HPDE6-E6E7 (cell line): ENCODE measurements around the gene KRTAP10-11.
"Not testable (repeated sequence)": the region's sequence is repeated elsewhere in the genome, so short reads cannot be mapped to it uniquely, and the experiment has no call there.

Source experiments
- DNase-seq: peaks from one replicate; pipeline ENCODE4 v3.0.0; 2011; ENCODE audit warnings: missing footprints; ENCODE audit errors: extremely low spot score

KRTAP10-11 gene

DNA sequence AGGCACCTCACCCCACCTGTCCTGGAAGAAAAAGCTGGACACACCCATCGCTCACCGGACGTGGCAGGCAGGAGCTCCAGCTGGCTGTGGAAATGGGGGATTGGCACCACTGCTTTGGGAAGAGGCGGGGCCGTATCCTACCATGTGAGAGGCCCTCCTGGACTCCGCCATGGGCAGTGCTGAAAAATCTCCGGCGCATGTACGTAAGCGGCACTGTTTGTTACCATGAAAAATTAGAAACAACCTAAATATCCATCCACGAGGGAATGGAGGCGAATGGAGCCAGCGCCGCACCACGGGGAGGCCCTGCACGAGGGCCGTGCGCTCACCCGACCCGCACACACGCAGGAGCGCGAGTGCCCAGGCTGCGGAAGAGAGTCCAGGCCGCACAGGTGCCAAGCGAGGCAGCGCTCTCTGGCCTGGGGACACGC, 31.2 kb upstream of the KRTAP10-11 start:
- no peak for DNase-seq

DNA sequence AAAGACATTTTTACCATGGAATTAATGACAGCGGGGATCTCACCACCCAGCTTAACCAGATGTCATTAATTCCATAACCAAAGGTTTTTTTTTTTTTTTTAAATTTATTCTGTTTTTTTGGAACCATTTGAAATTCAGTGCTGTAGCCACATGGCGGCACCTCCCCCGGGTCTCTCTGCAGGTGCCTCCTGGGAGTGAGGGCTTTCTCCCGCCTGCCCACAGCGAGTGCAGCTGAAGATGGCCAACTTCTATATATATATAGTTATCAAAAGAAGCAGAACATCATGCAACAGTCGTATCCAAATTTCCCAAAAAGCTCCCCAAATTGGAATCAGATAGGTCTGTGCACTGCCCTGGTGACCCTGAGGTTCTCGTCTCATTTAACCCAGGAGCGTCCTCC, 30.7 kb upstream of the KRTAP10-11 start:
- DNase-seq: no peak

DNA sequence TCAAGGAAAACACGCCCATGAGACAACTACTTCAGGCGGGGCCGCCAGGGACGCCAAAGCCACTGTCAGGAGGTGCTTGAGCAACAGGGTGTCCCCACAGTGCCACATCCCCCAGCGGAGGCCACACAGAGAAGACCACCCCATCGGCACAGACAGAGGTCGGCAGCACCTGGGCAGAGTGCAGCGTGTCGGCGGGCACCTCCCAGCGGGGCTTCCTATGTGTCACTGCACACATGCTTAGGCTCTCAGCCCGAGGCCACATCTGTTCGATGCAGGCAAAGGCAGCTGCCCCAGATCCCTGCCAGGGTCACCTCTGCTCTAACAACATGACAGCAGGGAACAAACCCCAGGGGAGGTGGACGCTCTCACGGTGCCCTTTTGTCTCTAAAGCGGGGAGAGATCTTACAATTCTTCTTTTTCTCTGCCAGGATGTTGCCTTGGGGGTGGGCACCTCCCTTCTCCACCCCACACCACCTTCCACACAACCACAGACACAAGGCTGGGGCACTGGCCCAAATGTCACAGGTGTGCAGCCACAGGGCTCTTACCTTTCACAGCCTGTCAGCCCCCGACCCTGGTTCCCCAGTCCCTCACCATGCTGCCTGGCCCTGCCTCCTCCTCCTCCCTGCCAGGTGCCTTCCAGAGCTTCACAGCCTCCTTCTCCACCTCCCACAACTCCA, 30.2 kb upstream of the KRTAP10-11 start:
- no peak for DNase-seq

DNA sequence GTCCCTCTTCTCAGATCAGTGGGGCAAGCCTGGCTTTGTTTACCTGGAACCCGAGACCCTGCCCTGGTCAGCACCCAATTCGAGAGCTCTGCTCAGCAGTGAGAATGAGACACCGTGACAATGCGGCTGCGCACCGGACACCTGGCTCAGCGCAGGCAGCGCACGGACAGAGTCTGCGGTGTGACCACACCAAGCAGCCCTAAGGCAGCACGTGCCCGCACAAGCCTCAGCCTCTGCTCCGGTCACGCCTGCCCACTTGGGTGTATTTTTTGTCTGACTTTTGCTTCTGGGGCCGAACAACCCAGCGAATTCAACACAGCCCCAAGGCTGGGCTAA, 29.7 kb upstream of the KRTAP10-11 start:
- no peak for DNase-seq

DNA sequence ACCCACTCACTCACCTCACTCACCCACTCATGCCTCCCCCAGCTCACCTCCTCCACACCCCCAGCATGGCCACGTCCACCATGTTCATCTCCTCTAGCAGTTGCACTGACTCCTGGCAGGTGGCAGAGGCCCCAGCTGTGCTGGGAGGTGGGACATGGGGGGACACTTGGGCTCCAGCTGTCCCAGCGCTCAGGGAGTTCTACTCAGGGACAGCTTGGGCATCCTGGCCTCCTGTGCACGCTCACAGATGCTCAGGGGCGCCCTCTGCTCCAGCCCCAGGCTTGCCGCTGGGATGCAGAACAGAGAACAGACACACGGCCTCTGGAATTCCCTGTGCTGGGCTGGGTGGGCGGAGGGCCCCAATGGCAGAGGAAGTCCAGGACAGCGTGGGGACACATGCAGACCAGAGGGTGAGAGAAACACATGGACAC, 29.1 kb upstream of the KRTAP10-11 start:
- DNase-seq: no peak

DNA sequence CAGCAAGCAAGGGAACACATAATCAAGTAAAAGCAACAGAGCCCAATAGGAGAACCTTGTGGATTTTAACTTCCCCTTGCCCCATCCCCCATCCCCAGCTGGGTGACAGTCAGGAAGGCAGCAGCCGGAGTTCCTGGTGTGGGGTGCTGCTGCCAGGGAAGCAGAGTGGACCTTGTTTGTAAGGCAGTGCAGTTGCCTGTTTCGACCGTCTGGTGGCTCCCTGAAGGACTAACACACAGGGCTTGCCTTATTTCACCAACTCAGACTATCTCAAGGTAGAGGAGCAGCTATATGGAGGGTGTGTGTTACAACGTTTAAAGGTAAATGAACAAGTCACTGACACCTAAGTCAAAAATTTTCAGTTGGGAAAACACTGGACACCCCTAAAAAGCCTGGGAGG, 27.7 kb upstream of the KRTAP10-11 start:
- DNase-seq: no peak

DNA sequence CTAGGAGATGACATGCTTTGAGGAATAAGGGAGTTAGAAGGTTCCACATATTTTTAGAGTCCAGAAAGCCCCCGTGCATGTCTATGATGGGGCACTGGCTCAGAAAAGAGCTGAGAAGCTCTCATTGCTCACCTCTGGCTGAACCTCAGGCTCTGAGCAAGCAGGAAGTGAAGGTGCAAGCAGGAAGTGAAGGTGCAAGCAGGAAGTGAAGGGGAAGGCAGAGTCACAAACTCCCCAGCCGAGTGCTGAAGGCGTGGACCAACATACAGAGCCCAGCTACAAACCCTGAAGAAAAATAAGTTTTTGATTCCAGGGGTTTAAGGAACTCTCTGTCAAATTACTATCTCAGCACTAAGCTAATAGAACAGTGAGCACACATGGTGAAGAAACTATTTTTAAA, 27.3 kb upstream of the KRTAP10-11 start:
- no peak for DNase-seq

DNA sequence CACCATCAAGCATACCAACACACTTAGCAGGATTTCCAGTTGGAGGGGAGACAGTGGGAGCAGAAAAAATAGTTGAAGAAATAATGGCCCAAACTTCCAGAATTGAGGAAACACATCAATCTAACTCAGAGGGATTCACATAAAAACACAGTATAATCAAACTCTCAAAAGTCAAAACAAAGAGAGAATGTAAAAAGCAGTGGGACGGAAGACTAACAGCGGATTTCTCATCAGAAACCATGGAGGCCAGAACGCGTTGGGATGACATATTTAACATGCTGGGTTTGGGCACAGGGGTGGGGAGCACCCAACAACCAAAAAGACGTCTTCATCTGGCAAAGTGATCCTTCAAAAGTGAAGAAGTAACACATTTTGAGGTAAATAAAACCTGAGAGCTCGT, 26.3 kb upstream of the KRTAP10-11 start:
- DNase-seq: no peak

DNA sequence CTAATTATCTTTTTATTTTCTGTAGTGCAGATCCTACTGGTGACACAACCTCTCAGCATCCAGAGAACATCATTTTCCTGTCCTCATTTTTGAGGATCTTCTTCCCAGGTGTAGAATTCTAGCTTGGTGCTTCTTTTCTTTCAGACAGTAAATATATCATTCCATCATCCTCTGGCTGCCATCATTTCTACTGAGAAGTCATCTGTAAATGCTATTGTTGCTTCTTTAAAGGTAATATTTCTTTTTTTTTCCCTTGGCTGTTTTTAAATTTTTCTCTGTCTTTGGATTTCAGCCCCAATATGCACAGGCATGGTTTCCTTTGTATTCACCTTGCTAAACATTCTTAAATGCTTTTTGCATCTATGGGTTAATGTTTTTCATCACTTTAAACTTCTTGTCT, 22.6 kb upstream of the KRTAP10-11 start:
- DNase-seq: no peak

DNA sequence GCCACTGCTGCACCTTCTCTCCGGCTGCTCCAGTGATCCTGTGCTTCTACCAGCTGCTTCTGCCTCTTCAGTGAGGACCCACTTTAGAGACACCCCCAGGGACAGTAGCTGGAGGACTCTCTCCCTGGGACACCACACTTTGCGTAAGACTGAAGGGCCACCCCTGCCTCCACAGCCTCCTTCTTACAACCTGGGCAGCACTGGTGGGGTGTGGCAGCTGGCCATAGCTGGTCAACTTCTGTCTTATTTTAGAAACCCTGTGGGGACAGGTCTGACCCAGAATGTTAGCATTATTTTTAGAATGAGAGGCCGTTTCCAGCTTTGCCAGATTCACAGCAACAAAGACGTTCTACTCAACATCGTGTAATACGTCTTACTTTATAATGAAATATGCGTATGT, 20.5 kb upstream of the KRTAP10-11 start:
- DNase-seq: no peak

DNA sequence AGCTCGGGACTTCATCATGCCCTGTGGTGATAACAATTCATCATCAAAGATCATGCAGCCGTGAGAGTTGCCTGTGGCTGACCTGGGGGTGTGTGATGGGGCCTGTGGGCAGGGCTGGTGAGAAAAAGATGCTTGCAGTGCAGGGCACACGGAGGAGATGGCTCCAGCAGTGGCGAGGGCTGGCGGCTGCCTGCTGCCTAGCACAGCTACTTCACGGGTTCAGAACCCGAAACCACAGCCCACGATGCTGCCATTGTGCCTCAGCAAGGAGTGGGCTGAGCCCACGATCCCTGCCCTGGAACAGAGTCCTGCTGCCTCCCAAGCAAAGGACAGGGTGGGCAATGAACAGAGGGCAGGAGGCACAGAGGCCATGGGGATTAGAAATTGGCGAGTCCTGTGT, 20.0 kb upstream of the KRTAP10-11 start:
- DNase-seq: no peak

DNA sequence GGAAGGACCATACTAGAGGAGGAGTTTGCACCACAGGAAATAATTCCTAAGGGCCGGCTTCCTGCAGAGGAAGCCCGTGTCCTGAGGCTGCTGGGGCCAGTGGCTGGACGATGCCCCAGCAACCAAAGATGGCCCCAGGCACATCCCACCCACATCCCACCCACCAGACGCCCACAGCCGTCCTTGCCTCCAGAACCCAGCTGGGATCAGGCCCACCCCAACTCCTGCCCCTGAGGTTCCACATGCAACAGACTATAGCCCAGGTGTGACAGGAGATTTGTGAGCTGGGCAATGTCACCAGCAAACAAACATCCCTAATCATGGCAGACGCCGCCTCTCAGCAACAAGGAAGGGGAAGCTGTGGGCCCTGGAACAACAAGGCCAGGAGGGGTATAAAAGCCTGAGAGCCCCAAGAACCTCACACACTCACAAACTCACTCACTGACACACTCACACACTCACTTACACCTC, 19.5 kb upstream of the KRTAP10-11 start, which contains the start of gene KRTAP10-9:
KRTAP10-9 (plus strand) TSS at position 421 of the 471 bp plus-strand sequence. CDS start 79 bp downstream, outside the sequence.
- DNase-seq: no peak

DNA sequence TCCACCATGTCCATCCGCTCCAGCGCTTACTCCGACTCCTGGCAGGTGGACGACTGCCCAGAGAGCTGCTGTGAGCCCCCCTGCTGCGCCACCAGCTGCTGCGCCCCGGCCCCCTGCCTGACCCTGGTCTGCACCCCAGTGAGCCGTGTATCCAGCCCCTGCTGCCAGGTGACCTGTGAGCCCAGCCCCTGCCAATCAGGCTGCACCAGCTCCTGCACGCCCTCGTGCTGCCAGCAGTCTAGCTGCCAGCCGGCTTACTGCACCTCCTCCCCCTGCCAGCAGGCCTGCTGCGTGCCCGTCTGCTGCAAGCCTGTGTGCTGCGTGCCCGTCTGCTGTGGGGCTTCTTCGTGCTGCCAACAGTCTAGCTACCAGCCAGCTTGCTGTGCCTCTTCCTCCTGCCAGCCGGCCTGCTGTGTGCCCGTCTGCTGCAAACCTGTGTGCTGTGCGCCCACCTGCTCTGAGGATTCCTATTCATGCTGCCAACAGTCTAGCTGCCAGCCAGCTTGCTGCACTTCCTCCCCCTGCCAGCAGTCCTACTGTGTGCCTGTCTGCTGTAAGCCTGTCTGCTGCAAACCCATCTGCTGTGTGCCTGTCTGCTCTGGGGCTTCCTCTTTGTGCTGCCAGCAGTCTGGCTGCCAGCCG, 18.9 kb upstream of the KRTAP10-11 start:
- DNase-seq: not testable (repeated sequence)

DNA sequence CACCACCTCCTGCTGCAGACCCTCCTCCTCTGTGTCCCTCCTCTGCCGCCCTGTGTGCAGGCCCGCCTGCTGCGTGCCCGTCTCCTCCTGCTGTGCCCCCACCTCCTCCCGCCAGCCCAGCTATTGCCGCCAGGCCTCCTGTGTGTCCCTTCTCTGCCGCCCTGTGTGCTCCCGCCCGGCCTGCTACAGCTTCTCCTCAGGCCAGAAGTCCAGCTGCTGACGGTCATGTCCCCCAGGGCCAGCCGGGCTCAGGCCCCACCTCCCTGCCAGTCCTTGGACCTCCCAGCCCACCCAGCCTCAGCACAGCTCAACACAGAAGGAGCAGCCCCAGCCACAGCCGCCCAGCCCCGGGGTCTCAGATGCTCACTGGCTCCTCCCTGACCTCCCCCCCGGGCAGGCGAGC, 18.4 kb upstream of the KRTAP10-11 start:
- DNase-seq: not testable (repeated sequence)

DNA sequence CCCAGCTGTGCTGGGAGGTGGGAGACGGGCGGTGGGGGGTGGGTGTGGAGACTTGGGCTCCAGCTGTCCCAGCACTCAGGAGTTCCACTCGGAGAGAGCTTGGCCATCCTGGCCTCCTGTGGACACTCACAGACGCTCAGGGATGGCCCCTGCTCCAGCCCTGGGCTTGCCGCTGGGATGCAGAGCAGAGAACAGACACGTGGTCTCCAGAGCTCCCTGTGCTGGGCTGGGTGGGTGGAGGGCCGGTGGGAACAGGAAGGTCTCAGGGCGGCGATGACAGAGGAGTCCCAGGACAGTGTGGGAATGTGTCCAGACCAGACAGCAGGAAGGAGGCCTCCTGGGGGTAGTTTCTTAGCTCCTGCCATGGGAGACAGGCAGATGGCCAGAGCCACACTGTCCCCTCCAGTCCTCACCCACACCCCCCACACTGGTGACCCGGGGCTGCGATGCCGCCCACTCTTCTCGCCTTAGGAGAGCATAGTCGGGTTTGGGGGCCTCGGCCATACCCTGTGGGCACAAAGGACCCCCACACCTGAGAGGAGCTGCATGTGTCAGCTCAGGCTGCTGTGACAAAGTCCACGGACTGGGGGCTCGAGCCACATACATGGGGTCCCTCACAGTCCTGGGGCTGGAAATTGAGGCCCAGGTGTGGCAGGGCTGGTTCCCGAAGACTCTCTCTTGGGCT, 17.4 kb upstream of the KRTAP10-11 start:
- DNase-seq: no peak

DNA sequence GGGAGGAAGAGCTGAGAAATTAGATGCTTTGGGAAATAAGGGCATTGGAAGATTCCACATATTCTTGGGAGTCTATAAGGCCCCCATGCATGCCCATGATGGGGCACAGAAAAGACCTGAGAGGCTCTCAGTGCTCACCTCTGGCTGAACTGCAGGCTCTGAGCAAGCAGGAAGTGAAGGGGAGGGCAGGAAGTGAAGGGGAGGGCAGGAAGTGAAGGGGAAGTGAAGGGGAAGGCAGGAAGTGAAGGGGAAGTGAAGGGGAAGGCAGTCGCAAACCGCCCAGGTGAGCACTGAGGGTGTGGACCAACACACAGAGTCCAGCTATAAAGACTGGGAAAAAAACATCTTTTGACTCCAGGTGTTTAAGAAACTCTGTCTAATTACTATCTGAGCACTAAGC, 15.8 kb upstream of the KRTAP10-11 start:
- no peak for DNase-seq

DNA sequence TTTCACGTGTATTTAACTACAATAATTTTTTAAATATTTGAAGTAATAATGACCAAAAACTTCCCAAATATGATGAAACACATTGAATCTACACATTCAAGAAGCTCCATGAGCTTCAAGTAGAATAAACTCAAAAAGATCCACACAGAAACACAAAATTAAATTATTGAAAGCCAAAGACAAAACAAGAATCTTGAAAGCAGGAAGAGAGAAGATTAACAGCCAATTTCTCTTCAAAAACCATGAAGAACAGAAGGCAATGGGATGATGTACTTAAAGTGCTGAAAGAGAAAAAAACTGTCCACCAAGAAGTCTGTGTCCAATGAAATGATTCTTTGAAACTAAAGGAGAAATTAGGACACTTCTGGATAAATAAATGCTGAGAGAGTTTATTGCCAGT, 14.1 kb upstream of the KRTAP10-11 start:
- DNase-seq: no peak

DNA sequence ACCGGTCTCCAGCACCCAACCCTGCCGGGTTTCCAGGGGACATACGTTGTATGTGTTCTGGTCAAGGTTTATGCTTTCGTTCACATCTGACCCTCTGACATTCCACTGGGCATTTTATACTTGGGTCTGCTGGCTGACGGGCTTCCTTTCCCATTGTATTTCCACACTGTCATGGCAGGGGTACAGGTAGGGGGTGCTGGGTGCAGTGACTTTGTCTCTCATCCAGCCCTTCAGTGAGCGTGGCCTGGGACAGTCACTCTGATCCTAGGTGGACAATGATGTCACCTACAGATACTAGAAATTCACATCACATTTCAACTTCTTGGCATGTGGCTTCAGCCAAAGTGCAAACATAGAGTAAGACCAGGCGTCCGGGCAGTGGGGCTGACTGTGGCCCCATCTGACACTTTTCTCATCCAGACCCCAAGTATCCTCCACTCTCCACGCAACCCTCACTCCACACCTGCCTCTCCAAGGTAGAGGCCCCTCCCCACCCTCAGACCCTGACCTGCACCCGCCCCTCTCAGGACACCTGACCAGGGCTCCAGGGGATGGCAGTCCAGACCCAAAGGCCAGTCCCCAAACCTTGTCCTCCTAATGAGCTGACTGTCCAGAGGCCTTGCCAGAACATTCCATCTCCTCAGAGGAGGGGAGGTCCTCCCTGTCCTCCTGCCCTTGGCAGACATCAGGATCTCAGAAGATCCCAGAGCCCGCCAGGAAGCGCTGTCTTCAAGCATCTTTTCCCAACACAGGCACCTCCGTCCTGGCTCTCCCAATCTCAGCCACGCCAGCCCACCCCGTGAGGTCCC, 9.8 kb upstream of the KRTAP10-11 start:
- DNase-seq: no peak

DNA sequence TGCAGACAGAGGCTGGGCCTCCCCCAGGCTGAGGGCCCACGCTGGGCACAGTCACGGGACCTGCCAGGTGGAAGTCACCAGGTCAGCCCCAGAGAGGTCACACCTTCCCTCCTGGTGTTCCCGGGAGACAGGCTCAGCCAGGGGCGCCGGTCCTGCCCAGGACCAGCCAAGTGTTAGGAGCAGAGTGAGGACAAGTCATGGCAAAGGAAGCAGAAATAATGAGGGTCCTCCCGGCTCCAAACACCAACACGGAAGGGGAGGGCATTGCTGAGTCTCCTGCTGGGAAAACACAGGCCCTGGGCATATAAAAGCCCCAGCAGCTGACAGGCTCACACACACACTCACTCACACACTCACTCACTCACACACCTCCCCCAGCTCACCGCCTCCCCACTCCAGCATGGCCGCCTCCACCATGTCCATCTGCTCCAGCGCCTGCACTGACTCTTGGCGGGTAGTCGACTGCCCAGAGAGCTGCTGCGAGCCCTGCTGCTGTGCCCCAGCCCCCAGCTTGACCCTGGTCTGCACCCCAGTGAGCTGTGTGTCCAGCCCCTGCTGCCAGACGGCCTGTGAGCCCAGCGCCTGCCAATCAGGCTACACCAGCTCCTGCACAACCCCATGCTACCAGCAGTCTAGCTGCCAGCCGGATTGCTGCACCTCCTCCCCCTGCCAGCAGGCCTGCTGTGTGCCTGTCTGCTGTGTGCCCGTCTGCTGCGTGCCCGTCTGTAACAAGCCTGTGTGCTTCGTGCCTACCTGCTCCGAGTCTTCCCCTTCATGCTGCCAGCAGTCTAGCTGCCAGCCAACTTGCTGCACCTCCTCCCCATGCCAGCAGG, 9.0 kb upstream of the KRTAP10-11 start, which contains the start of gene KRTAP10-10:
KRTAP10-10 (plus strand) TSS at position 339 of the 833 bp plus-strand sequence; CDS start at position 401, 62 bp downstream.
- DNase-seq: no peak

DNA sequence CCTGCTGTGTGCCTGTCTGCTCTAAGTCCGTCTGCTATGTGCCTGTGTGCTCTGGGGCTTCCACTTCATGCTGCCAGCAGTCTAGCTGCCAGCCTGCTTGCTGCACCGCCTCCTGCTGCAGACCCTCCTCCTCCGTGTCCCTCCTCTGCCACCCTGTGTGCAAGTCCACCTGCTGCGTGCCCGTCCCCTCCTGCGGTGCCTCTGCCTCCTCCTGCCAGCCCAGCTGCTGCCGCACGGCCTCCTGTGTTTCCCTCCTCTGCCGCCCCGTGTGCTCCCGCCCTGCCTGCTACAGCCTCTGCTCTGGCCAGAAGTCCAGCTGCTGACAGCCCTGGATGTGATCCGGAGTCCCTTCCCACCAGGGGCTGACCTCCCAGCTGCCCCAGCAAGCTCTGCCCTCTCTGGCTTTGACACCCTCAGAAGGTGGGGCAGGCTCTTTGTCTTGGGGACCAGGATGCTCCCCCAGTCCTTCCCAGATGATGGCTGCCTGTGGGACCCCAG, 8.3 kb upstream of the KRTAP10-11 start:
- not testable (repeated sequence) for DNase-seq
